Gastroesophageal sphincter (tissue), 3 donors: ENCODE results near the gene LARP1.
A peak's percentile ranks its signal among the peaks of the same experiment; 100 is the strongest.

Experiments used
- EP300 ChIP-seq: sonication (generic); formaldehyde crosslinking; IDR thresholded peaks from one replicate; pipeline ENCODE4 v1.6.1; 2017; ENCODE audit warnings: antibody characterized with exemption, mild to moderate bottlenecking
- POLR2A ChIP-seq, 2 donors: fragments of 450-650 bp; IDR thresholded peaks; one replicate each; pipeline ENCODE4 v1.6.1; 2017; ENCODE audit warnings: antibody characterized with exemption in 2 of 2, mild to moderate bottlenecking in 2 of 2, moderate library complexity in 1 of 2
- TF ChIP-seq, protein P1 (sequence below), 4 experiments: fragments of 200-600 bp in 2 of 4; fragments of 450-650 bp in 2 of 4; sonication (generic) in 1 of 4; IDR thresholded peaks; one replicate each; pipeline ENCODE4 v1.5.1; 2017 to 2019; ENCODE audit warnings: antibody characterized with exemption in 4 of 4, mild to moderate bottlenecking in 2 of 4, moderate library complexity in 2 of 4

DNA sequence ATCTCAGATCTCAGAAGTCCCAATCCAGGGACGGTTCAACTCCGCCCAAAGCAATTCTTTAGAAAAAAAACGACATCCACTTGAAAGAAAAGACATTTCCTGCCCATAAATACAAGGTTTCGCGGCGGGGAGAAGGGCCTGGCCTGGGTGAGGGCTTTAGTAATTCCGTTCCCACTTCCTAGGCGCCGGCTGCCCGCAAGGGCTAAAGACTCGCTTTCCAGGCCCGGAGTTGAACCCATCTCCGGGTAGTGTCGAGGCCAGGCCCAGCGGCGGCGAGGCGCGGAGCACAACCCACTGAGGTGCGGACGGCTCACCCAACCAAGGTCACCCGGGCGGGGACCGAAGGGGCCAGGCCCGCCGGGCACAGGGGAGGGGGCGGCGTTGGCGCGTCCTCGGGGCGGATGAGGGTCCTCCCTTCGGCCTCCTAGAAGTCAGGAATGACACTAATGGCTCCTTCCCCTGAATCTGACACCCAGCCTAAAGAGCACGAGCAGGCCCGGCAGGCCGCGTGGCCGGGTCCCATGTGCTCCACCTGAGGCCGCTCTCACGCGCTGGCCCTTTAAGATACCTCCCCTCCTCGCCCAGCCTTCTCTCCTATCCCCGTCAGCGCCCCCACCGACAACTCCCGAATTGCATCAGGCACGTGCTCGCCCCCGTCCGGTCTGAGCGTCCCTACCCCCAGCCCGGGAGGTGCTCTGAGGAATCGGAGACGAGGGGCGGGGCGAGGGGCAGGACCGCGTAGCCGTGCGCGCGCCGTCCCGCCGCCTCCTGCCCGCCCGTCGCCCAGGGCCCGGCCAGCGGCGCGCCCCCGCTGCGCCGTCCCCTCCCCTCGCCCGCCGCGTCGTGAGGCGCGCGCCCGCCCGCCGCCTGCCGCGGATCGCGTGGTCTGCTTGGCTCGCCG lies 467 bp upstream of the LARP1 start:
- TF ChIP-seq, protein P1, sequence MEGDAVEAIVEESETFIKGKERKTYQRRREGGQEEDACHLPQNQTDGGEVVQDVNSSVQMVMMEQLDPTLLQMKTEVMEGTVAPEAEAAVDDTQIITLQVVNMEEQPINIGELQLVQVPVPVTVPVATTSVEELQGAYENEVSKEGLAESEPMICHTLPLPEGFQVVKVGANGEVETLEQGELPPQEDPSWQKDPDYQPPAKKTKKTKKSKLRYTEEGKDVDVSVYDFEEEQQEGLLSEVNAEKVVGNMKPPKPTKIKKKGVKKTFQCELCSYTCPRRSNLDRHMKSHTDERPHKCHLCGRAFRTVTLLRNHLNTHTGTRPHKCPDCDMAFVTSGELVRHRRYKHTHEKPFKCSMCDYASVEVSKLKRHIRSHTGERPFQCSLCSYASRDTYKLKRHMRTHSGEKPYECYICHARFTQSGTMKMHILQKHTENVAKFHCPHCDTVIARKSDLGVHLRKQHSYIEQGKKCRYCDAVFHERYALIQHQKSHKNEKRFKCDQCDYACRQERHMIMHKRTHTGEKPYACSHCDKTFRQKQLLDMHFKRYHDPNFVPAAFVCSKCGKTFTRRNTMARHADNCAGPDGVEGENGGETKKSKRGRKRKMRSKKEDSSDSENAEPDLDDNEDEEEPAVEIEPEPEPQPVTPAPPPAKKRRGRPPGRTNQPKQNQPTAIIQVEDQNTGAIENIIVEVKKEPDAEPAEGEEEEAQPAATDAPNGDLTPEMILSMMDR (IDR thresholded peaks at IDR 0.05) = peak in 3 of 4 experiments; percentile 34 to 65 (median 60)
- TF ChIP-seq EP300 (no peak), POLR2A (IDR thresholded peaks at IDR 0.05) (peak; percentile 20 to 32)
